CD4-positive, alpha-beta T cell (primary cell): ENCODE data around the gene ZG16B. TPM values are rescaled to one million over a fixed set of nuclear protein-coding genes. Genes with fewer than 3 reads are reported as not detected.

Experiments
- ATAC-seq: fragments of 200-7000 bp; cut with Tn5 transposase; one replicate; pipeline ENCODE4 v1.10.0; 2022; ENCODE audit warnings: mild to moderate bottlenecking; ENCODE audit not compliant: poor library complexity
- CTCF ChIA-PET: fragments of 350-600 bp; sonication (Branson Sonifier 250); formaldehyde crosslinking; loops from one replicate; lab custom pipeline; 2021; ENCODE audit warnings: antibody characterized with exemption, inconsistent platforms; lab: Charles Lee
- POLR2A ChIA-PET: fragments of 350-600 bp; sonication (Branson Sonifier 250); formaldehyde crosslinking; loops from one replicate; lab custom pipeline; 2021; ENCODE audit warnings: antibody characterized with exemption, inconsistent platforms; lab: Charles Lee
- DNase-seq, 14 experiments: peaks; one replicate each; pipeline ENCODE4 v3.0.0-alpha.2; 2013 to 2020; ENCODE audit warnings: mixed read lengths in 2 of 14
- H3K27ac ChIP-seq, 2 donors: one replicate each; pipeline versions ENCODE4 v1.5.1 to v1.7.0; 2013; ENCODE audit warnings: low read length in 2 of 2, low read depth in 1 of 2, mild to moderate bottlenecking in 1 of 2
- H3K27me3 ChIP-seq, 2 experiments: 1 replicate in 1 of 2; 2 replicates in 1 of 2; pipeline versions ENCODE4 v1.6.1 to v1.7.0; 2013; ENCODE audit warnings: low read length in 2 of 2, control low read depth in 1 of 2, mild to moderate bottlenecking in 1 of 2, moderate library complexity in 1 of 2; ENCODE audit not compliant: insufficient read depth in 2 of 2, control insufficient read depth in 1 of 2
- H3K36me3 ChIP-seq: one replicate; pipeline ENCODE4 v1.6.1; 2013; ENCODE audit warnings: low read length, control low read depth; ENCODE audit not compliant: insufficient read depth
- H3K4me1 ChIP-seq: one replicate; pipeline ENCODE4 v1.6.1; 2013; ENCODE audit warnings: low read length, control low read depth; ENCODE audit not compliant: insufficient read depth
- H3K4me3 ChIP-seq: one replicate; pipeline ENCODE4 v1.5.1; 2013; ENCODE audit warnings: mild to moderate bottlenecking, low read length, moderate library complexity
- H3K9me3 ChIP-seq, 2 experiments: 1 replicate in 1 of 2; 2 replicates in 1 of 2; pipeline versions ENCODE4 v1.6.1 to v1.7.0; 2013; ENCODE audit warnings: low read length in 2 of 2, mild to moderate bottlenecking in 2 of 2, control low read depth in 1 of 2, moderate library complexity in 1 of 2; ENCODE audit not compliant: control insufficient read depth in 1 of 2, insufficient read depth in 1 of 2
- H3K27ac Mint-ChIP-seq: one replicate; pipeline ENCODE4 v1.8.0; 2020; ENCODE audit warnings: mixed read lengths
- H3K27me3 Mint-ChIP-seq: one replicate; pipeline ENCODE4 v1.8.0; 2021; ENCODE audit warnings: mixed read lengths
- H3K36me3 Mint-ChIP-seq: one replicate; pipeline ENCODE4 v1.8.0; 2021; ENCODE audit warnings: low read depth, mixed read lengths
- H3K4me1 Mint-ChIP-seq: one replicate; pipeline ENCODE4 v1.8.0; 2021; ENCODE audit warnings: low read depth, mixed read lengths
- H3K4me3 Mint-ChIP-seq: one replicate; pipeline ENCODE4 v1.8.0; 2020; ENCODE audit warnings: mild to moderate bottlenecking, mixed read lengths
- H3K9me3 Mint-ChIP-seq: one replicate; pipeline ENCODE4 v1.8.0; 2020; ENCODE audit warnings: mixed read lengths
- intact Hi-C, 2 experiments: fragments of 100-400 bp; cut with DNase I in 1 of 2; cut with micrococcal nuclease in 1 of 2; formaldehyde crosslinking; loops; one replicate each; pipeline versions ENCODE4 v1.15.1 to v1.9.0; 2023 to 2025; cut with DNase I, micrococcal nuclease
- total RNA-seq, 174 experiments: library from RNA in 2 of 174; stranded (reverse) in 2 of 174; gene quantifications; one replicate each; pipeline ENCODE4 v1.2.3 and lab custom pipeline; 2021 to 2026
- TF ChIP-seq, protein P1 (sequence below): fragments of 200-600 bp; IDR thresholded peaks from one replicate; pipeline ENCODE4 v1.8.0; 2022; ENCODE audit warnings: antibody characterized with exemption, mild to moderate bottlenecking

Gene ZG16B
- total RNA-seq, 2 experiments from 2014 or later: not detected

- no peaks in the 10 kb centered on the region for H3K36me3 Mint-ChIP-seq
- intact Hi-C loops: no loop called here
- TF ChIP-seq, protein P1, sequence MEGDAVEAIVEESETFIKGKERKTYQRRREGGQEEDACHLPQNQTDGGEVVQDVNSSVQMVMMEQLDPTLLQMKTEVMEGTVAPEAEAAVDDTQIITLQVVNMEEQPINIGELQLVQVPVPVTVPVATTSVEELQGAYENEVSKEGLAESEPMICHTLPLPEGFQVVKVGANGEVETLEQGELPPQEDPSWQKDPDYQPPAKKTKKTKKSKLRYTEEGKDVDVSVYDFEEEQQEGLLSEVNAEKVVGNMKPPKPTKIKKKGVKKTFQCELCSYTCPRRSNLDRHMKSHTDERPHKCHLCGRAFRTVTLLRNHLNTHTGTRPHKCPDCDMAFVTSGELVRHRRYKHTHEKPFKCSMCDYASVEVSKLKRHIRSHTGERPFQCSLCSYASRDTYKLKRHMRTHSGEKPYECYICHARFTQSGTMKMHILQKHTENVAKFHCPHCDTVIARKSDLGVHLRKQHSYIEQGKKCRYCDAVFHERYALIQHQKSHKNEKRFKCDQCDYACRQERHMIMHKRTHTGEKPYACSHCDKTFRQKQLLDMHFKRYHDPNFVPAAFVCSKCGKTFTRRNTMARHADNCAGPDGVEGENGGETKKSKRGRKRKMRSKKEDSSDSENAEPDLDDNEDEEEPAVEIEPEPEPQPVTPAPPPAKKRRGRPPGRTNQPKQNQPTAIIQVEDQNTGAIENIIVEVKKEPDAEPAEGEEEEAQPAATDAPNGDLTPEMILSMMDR: no peak
- no peaks in the 10 kb centered on the region for H3K9me3 Mint-ChIP-seq
- CTCF ChIA-PET: no interaction called here
- H3K36me3 ChIP-seq: no peaks in the 10 kb centered on the region
- H3K4me1 Mint-ChIP-seq: no peaks in the 10 kb centered on the region
- H3K27ac ChIP-seq: no peak overlapping the region
- no peak for DNase-seq
- no peak overlapping the region for H3K4me3 ChIP-seq
- H3K4me1 ChIP-seq: peaks cover 9% of the 10 kb centered on the region
- no peak overlapping the region for H3K27ac Mint-ChIP-seq
- no peak overlapping the region for H3K4me3 Mint-ChIP-seq
- POLR2A ChIA-PET: no interaction called here
- H3K27me3 ChIP-seq: peaks cover 0 to 3% of the 10 kb centered on the region in 2 experiments
- peaks cover 4% of the 10 kb centered on the region for H3K27me3 Mint-ChIP-seq
- ATAC-seq: no peak
- peaks cover 0 to 16% of the 10 kb centered on the region in 2 experiments for H3K9me3 ChIP-seq
Measured at GRCh38 chr16:2826591-2827373, 3.3 kb upstream of the ZG16B start.

DNA sequence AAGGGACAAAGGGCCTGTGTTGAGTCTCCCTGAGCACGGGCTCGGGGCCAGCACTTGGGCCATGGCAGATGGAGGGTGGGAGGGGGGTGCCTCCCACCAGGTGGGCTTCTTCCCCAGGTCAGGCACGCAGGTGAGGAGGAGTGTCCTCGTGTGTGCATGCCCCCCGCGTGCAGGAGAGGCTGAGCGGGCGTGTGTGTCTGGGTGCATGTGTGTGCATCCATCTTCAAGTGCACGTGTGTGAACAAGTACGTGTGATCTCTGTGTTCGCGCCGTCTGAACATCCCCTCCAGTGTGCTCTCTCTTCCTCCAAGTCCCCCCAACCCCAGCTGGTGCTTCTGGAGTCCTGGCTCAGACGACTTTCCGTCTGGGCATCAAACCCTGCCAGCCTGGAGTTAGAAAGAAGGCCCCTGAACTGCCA is 2.7 kb upstream of the ZG16B start:
- TF ChIP-seq, protein P1: no peak
- Mint-ChIP-seq H3K27ac (no peak overlapping the region), H3K4me1 (no peaks in the 10 kb centered on the region), H3K4me3 (no peak overlapping the region), H3K36me3 (no peaks in the 10 kb centered on the region), H3K27me3 (peaks cover 4% of the 10 kb centered on the region), H3K9me3 (no peaks in the 10 kb centered on the region)
- no peak for DNase-seq
- no peak overlapping the region for H3K27ac ChIP-seq
- ATAC-seq: no peak
- no peak overlapping the region for H3K4me3 ChIP-seq
- intact Hi-C loops: no loop called here
- POLR2A ChIA-PET: no interaction called here
- H3K4me1 ChIP-seq: peaks cover 9% of the 10 kb centered on the region
- no peaks in the 10 kb centered on the region for H3K36me3 ChIP-seq
- CTCF ChIA-PET: no interaction called here
- H3K9me3 ChIP-seq: peaks cover 0 to 16% of the 10 kb centered on the region in 2 experiments
- peaks cover 0 to 3% of the 10 kb centered on the region in 2 experiments for H3K27me3 ChIP-seq

GRCh38 chr16:2827831-2828520 is 2.1 kb upstream of the ZG16B start:
- H3K4me3 ChIP-seq: no peak overlapping the region
- no peaks in the 10 kb centered on the region for H3K36me3 Mint-ChIP-seq
- no peak overlapping the region for H3K27ac Mint-ChIP-seq
- CTCF ChIA-PET: no interaction called here
- no peaks in the 10 kb centered on the region for H3K9me3 Mint-ChIP-seq
- POLR2A ChIA-PET: no interaction called here
- intact Hi-C loops: no loop called here
- ATAC-seq: no peak
- DNase-seq: no peak
- TF ChIP-seq, protein P1: no peak
- H3K36me3 ChIP-seq: no peaks in the 10 kb centered on the region
- H3K4me3 Mint-ChIP-seq: no peak overlapping the region
- H3K27ac ChIP-seq: no peak overlapping the region
- H3K4me1 Mint-ChIP-seq: no peaks in the 10 kb centered on the region
- peaks cover 9% of the 10 kb centered on the region for H3K4me1 ChIP-seq
- H3K27me3 Mint-ChIP-seq: peaks cover 9% of the 10 kb centered on the region
- H3K9me3 ChIP-seq: peaks cover 0 to 16% of the 10 kb centered on the region in 2 experiments
- peaks cover 0 to 3% of the 10 kb centered on the region in 2 experiments for H3K27me3 ChIP-seq
